GM18951 (cell line): ENCODE results near the gene CAB39L.

Experiments used
- POLR2A ChIP-seq: IDR thresholded peaks from 4 replicates; pipeline ENCODE4 v1.6.1; 2011; ENCODE audit warnings: mild to moderate bottlenecking; ENCODE audit not compliant: insufficient read length, insufficient read depth; ENCODE audit errors: extremely low read depth
- in situ Hi-C: fragments of 300-500 bp; cut with MboI; formaldehyde crosslinking; loops from one replicate; pipeline ENCODE4 v1.12.0; 2022; ENCODE audit warnings: low sequenced_read_pairs, mixed read lengths, inconsistent platforms; ENCODE audit not compliant: unreplicated experiment

The CAB39L gene

DNA sequence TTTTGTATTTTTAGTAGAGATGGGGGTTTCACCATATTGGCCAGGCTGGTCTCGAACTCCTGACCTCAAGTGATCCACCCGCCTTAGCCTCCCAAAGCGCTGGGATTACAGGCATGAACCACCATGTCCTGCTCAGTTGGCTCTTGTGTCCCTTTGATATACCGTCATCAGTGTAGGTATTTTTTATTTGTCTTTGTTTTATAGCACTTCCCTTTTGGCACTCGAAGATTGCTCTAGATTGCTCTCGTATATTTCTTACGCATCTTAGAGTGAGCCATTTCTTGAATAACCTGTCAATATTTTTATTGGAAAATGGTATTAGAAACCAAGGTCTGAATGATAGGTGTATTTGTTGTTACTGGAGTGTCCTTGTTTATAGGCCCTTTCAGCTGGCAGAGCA lies 9.6 kb upstream of the CAB39L start:
- in situ Hi-C loops, result no loop called here
- no peak for TF ChIP-seq POLR2A

DNA sequence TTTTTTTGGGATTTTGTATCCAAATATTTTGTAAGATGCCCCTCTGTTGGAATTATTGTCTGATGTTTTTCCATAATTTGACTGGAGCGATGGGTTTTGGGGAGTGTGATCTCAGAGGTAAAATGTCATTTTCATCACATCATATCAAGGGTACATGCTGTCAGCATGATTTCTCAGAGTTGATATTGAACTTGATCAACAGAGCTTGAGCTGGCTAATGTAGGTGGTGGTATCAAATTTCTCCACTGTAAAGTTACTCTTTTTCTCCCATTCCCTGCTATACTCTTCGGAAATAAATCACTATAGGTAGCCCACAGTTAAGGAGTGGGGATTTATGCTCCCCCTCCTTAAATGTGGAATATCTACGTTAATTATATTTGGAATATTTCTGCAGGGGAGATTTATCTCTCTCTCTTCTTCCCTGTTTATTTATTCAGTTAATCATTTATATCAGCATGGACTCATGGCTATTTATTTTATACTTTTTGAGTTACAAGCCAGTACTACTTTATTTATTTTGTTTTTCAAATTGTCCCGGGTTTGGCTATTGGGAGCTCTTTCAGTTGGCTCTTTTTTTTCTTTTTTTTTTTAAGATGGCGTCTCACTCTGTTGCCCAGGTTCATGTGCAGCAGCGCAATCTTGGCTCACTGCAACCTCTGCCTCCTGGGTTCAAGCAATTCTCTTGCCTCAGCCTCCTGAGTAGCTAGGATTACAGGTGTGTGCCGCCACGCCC lies 9.0 kb upstream of the CAB39L start:
- no peak for TF ChIP-seq POLR2A
- in situ Hi-C loops, result no loop called here

GRCh38 chr13:49450105-49450819 lies 6.4 kb upstream of the CAB39L start:
- no peak for TF ChIP-seq POLR2A
- in situ Hi-C loops, result no loop called here

GRCh38 chr13:49448753-49449152 lies 4.9 kb upstream of the CAB39L start:
- in situ Hi-C loops, result no loop called here
- no peak for TF ChIP-seq POLR2A

- in situ Hi-C loops, result no loop called here
- TF ChIP-seq POLR2A, result no peak
Measured at GRCh38 chr13:49446473-49446872, 2.6 kb upstream of the CAB39L start.

- TF ChIP-seq POLR2A, result no peak
- in situ Hi-C loops, result no loop called here
Measured at GRCh38 chr13:49444524-49445395, 896 bp upstream of the CAB39L start.

DNA sequence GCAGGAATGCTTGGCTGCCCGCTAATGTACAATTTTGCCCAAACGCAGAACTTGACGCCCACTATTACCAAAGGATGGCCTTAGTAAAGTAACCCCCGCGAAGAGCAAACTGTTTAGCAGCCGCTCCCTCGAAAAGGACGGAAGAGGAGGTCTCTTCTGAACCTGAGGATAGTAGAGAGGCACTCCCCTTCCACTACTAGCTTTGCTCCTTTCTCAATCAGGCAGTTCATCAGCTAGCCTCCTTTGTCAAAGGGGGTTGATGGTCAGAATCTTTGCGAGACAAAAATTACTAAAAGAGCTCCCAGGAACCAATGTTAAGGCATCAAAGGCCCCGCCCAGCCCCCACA lies 534 bp downstream of the CAB39L start:
- in situ Hi-C loops, result no loop called here
- TF ChIP-seq POLR2A, result no peak

DNA sequence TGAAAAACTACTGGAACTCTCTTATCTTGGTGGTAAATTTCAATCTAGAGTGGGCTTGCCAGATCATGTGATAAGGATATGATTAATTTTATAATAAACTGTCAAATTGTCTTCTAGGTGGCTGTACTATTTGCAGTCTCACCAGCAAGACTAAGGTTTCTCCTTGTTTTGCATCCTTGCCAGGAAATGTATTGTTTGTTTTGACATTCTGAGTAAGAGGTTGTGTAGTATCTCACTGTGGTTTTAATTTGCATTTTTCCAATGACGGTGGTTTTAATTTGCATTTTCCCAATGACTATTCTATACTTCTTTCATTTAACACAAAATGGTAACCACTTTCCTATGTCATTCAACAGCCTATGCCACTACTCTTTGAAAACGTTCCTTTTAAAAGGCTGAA lies 2.0 kb downstream of the CAB39L start:
- in situ Hi-C loops, result no loop called here

DNA sequence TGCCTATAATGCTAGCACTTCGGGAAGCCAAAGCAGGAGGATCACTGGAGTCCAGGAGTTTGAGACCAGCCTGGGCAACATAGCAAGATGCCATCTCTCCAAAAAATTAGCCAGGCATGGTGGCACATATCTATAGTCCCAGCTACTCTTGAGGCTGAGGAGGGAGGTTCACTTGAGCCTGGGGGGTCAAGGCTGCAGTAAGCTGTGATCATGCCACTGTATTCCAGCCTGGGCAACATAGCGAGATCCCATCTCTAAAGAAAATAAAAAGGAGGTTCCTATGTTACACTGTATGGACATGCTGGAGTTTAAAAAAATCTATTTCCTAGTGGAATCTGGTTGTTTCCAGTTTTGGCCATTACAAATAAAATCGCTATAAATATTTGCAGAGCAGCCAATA lies 2.6 kb downstream of the CAB39L start:
- in situ Hi-C loops, result no loop called here
- TF ChIP-seq POLR2A, result no peak

More for the DNA sequence above, 2.0 kb downstream of the CAB39L start:
- TF ChIP-seq POLR2A, result no peak

DNA sequence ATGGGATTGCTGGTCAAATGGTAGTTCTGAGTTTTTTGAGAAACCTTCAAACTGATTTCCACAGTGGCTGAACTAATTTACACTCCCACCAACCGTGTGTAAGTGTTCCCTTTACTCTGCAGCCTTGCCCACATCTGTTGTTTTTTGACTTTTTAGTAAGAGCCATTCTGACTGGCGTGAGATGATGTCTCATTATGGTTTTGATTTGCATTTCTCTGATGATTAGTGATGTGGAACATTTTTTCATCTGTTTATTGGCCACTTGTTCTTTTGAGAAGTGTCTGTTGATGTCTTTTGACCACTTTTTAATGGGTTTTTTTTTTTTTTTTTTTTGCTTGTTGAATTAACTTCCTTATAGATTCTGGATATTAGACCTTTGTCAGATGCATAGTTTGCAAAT lies 4.3 kb downstream of the CAB39L start:
- in situ Hi-C loops, result no loop called here
- TF ChIP-seq POLR2A, result no peak

DNA sequence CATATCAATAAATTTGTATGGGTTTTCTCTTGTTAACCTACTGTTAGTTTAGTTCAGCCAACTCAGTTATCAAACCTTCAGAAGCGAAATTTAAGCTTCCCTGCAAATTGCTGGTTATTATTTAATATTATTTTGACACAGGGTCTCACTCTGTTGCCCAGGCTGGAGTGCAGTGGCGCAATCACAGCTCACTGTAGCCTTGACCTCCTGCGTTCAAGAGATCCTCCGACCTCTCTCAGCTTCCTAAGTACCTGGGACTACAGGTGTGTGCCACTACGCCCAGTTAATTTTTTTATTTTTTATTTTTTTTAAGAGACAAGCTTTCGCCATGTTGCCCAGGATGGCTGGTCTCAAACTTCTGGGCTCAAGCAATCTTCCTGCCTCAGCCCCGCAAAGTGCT lies 6.2 kb downstream of the CAB39L start:
- in situ Hi-C loops, result no loop called here
- TF ChIP-seq POLR2A, result no peak

DNA sequence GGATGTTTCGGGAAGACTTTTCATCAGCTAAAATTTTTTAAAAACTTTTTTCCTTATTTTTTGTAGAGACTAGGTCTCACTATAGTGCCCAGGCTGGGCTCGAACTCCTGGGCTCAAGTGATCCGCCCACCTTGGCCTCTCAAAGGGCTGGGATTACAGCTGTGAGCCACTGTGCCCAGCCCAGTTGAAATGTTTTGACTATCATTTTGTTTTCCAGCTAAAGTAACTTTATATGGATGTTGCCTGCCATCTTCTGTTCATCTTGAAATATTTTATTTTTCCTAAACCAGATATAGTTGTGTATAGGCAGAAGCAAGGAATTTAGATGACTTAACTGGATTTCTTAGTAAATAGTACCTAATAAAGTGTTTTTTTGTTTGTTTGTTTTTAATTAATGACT lies 7.0 kb downstream of the CAB39L start:
- TF ChIP-seq POLR2A, result no peak
- in situ Hi-C loops, result no loop called here

DNA sequence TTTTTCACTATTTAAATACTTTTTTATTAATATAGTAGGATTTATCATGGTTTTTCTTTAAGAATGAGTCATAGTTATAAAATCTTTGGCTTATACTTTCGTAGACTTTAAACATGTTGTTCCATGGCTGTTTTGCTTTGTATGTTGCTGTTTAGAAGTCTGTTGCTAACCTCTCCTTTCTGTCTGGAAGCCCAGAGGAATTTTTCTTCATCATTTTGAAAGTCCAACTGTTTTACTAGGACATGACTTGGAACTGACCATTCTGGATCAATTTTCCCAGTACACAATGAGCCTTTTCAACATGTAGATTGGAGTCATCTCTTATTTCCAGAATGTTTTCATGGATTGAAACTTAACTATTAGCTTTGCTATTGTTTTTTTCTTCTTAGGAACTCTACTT lies 7.9 kb downstream of the CAB39L start:
- TF ChIP-seq POLR2A, result no peak
- in situ Hi-C loops, result no loop called here
